GM18499 (cell line): ENCODE results near the gene SPATA12.

ENCODE experiments used
- ATAC-seq: cut with Tn5 transposase; IDR thresholded peaks from one replicate; pipeline ENCODE4 v1.9.1; 2021; ENCODE audit warnings: moderate number of reproducible peaks; ENCODE audit not compliant: insufficient read depth, unreplicated experiment

Gene SPATA12

GRCh38 chr3:57109437-57110199 is 49.2 kb downstream of the SPATA12 start:
- ATAC-seq = no peak

GRCh38 chr3:57110214-57110613 is 49.8 kb downstream of the SPATA12 start:
- no peak for ATAC-seq

GRCh38 chr3:57110798-57111197 is 50.3 kb downstream of the SPATA12 start:
- ATAC-seq = no peak

DNA sequence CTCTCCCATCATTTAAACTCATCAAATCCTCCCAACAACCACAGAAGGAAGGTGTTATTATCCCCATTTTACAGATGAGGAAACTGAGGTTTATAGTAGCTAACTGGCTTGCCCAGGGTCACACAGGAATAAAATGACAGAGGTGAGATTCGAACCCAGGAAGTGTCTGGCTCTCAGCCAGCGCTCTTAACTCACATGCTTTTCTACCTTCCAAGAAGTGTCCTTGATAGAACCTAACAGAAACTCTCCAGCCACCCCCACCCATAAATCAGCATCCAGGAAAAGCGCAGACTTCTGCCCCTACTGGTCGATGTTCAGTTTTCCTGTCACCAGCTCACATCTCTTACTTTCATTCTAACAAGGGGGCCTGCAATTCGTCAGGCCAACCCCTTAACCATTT is 51.7 kb downstream of the SPATA12 start:
- ATAC-seq = no peak

GRCh38 chr3:57116501-57116900 is 56.0 kb downstream of the SPATA12 start:
- no peak for ATAC-seq

DNA sequence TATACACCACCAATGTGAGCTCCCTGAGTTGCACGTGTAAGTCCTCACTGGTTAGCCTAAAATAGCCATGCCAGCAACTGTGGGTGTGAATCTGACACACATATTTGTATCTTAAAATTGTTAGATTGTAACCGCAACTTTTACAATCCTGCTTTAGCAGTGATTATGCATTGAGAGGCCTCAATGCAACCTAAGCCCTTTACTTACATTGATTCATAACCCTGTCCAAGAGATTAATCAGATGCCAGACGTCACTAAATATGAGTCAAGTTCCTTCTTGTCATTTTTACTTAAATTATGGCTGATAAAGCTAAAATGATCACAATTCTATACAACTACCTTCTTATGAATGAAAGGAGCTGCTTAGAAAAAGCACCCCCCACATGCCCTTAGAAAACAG is 57.8 kb downstream of the SPATA12 start:
- no peak for ATAC-seq

- ATAC-seq = no peak
These were observed 59.6 kb downstream of the SPATA12 start for GRCh38 chr3:57120040-57120439.

DNA sequence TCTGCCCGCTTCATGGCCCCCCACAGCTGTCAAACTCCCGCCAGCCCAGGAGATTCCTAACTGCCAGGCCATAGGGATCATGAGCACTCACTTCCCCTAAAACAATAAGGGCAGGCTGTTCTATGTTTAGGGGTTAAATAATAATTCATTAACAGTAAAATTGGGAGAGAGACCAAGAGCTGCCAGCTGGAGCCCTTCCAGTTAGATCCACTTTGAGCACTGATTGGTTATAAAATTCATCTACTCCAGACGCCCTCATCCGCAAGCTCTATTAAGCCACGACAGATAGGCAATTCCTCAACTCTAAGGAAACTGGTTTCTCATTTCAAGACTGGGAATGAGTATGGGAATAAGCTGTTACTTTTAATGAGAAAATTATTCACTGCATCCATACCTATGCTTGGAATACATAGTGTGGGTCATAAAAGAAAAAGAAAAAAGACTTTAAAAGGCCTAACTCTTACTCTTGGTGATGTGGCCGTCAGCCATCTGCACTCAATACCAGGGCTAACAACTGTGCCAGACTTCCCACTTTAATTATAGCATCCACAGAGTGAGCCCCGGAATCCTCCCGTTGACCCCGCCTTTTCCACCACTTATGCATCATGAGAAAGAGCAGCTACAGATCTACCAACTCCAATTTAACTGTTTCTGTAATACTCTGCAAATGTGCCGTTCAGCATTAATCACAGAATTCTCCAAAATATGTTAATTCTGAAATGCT is 60.1 kb downstream of the SPATA12 start:
- ATAC-seq = no peak
